GM12878 (cell line): ENCODE data around the gene ERVFRD-1. TPM values are rescaled to one million over a fixed set of nuclear protein-coding genes. Genes with fewer than 3 reads are reported as not detected.

ENCODE experiments used
- ATAC-seq: fragments of 200-7000 bp; cut with Tn5 transposase; 3 replicates; pipeline ENCODE4 v1.9.1; 2020; ENCODE audit warnings: mild to moderate bottlenecking, moderate library complexity
- BruUV-seq: library from RNA; stranded (reverse); fragments of 400-500 nt; replicated peaks from 2 replicates; lab custom pipeline; 2021; lab: Mats Ljungman, UMichigan
- CTCF ChIA-PET: fragments of 300-600 bp; sonication (Branson Sonifier 250); formaldehyde crosslinking; extraction: SDS; loops from one replicate; lab custom pipeline; 2021; ENCODE audit warnings: inconsistent platforms; lab: Yijun Ruan, JAX
- POLR2A ChIA-PET: fragments of 350-600 bp; formaldehyde crosslinking; extraction: SDS; loops from one replicate; lab custom pipeline; 2021; ENCODE audit warnings: inconsistent platforms; lab: Charles Lee
- RAD21 ChIA-PET: fragments of 300-600 bp; sonication (Branson Sonifier 250); formaldehyde crosslinking; loops from one replicate; lab custom pipeline; 2023; ENCODE audit warnings: antibody characterized with exemption; ENCODE audit not compliant: unreplicated experiment; lab: Charles Lee
- SMC1A ChIA-PET: fragments of 300-600 bp; sonication (Branson Sonifier 250); formaldehyde crosslinking; loops from one replicate; lab custom pipeline; 2023; ENCODE audit not compliant: unreplicated experiment, uncharacterized antibody; lab: Charles Lee
- DNase-seq: peaks from one replicate; pipeline ENCODE4 v3.0.0-alpha.2; 2011; ENCODE audit warnings: low read depth, low spot score
- FAIRE-seq: peaks from 3 replicates; lab custom pipeline; 2011; peaks lifted over from hg19 to GRCh38; lab: Jason Lieb, UNC
- H2AFZ ChIP-seq: 2 replicates; pipeline ENCODE4 v1.6.0; 2011; ENCODE audit warnings: low read depth, low read length, control low read depth; ENCODE audit not compliant: control insufficient read depth
- H3K27ac ChIP-seq: 2 replicates; pipeline ENCODE4 v1.5.1; 2011; ENCODE audit warnings: control low read depth; ENCODE audit not compliant: control insufficient read depth, insufficient read depth
- H3K27me3 ChIP-seq, 2 experiments: replicated peaks in 1 of 2; 2 replicates each; pipeline versions ENCODE4 v1.6.0 to v1.6.1; 2011; ENCODE audit warnings: low read length in 1 of 2; ENCODE audit not compliant: control insufficient read depth in 2 of 2, insufficient read depth in 2 of 2
- H3K36me3 ChIP-seq, 2 experiments: 2 replicates each; pipeline ENCODE4 v1.5.1; 2011; ENCODE audit warnings: low read length in 1 of 2; ENCODE audit not compliant: control insufficient read depth in 2 of 2, insufficient read depth in 2 of 2
- H3K4me1 ChIP-seq: 2 replicates; pipeline ENCODE4 v1.6.1; 2011; ENCODE audit warnings: mild to moderate bottlenecking, low read length, moderate library complexity, mixed read lengths; ENCODE audit not compliant: control insufficient read depth, insufficient read depth
- H3K4me2 ChIP-seq: 2 replicates; pipeline ENCODE4 v1.6.0; 2011; ENCODE audit warnings: control low read depth; ENCODE audit not compliant: control insufficient read depth, insufficient read depth
- H3K4me3 ChIP-seq: fragments of 200-600 bp; sonication (generic); 2 replicates; pipeline ENCODE4 v1.5.1; 2016
- H3K79me2 ChIP-seq: 2 replicates; pipeline ENCODE4 v1.6.0; 2011; ENCODE audit warnings: low read length; ENCODE audit not compliant: control insufficient read depth, insufficient read depth
- H3K9ac ChIP-seq: 2 replicates; pipeline ENCODE4 v1.8.0; 2011; ENCODE audit warnings: low read length, control low read depth, mixed read lengths; ENCODE audit not compliant: control insufficient read depth, insufficient read depth
- H3K9me3 ChIP-seq: replicated peaks from 3 replicates; pipeline ENCODE4 v1.5.1; 2011; ENCODE audit warnings: mild to moderate bottlenecking, low read length; ENCODE audit not compliant: control insufficient read depth, insufficient read depth
- H4K20me1 ChIP-seq: 2 replicates; pipeline ENCODE4 v1.6.0; 2011; ENCODE audit not compliant: control insufficient read depth, insufficient read depth
- ATF3 ChIP-seq: IDR thresholded peaks from 2 replicates; pipeline ENCODE4 v1.6.1; 2011; ENCODE audit warnings: low read depth, mild to moderate bottlenecking, low read length, moderate library complexity, borderline replicate concordance; ENCODE audit errors: extremely low read depth
- EED ChIP-seq: sonication (generic); IDR thresholded peaks from 2 replicates; pipeline ENCODE4 v1.6.1; 2016; ENCODE audit warnings: antibody characterized with exemption, low read depth
- JUNB ChIP-seq: IDR thresholded peaks from 2 replicates; pipeline ENCODE4 v1.6.1; 2016; ENCODE audit warnings: antibody characterized with exemption, mild to moderate bottlenecking
- NFYB ChIP-seq: IDR thresholded peaks from 2 replicates; pipeline ENCODE4 v1.6.1; 2011; ENCODE audit warnings: low read depth, mild to moderate bottlenecking, low read length, improper control_type of control experiment, moderate library complexity; ENCODE audit not compliant: insufficient read depth
- RAD51 ChIP-seq: fragments of 450-650 bp; IDR thresholded peaks from 2 replicates; pipeline ENCODE4 v1.6.1; 2016; ENCODE audit warnings: moderate library complexity, mild to moderate bottlenecking, inconsistent platforms
- RBBP5 ChIP-seq: fragments of 200-600 bp; sonication (generic); conservative IDR thresholded peaks from 2 replicates; pipeline ENCODE4 v1.6.1; 2016
- TAF1 ChIP-seq: IDR thresholded peaks from 2 replicates; pipeline ENCODE4 v1.6.1; 2011; ENCODE audit warnings: mild to moderate bottlenecking, low read depth, low read length, borderline replicate concordance
- TBL1XR1 ChIP-seq: IDR thresholded peaks from 2 replicates; pipeline ENCODE4 v1.6.1; 2012; ENCODE audit warnings: low read depth, low read length, improper control_type of control experiment
- TCF7 ChIP-seq: IDR thresholded peaks from 2 replicates; pipeline ENCODE4 v1.6.1; 2014; ENCODE audit warnings: antibody characterized with exemption, borderline replicate concordance
- USF1 ChIP-seq: IDR thresholded peaks from 2 replicates; pipeline ENCODE4 v1.6.1; 2011; ENCODE audit warnings: borderline replicate concordance, low read depth, mild to moderate bottlenecking, moderate library complexity, mixed read lengths, low read length; ENCODE audit not compliant: insufficient read depth; ENCODE audit errors: extremely low read length
- WGBS: methylation state at CpG from one replicate; pipeline ENCODE4 v1.1.6; 2016; ENCODE audit warnings: low lambda C conversion rate; ENCODE audit not compliant: insufficient replicate concordance, insufficient coverage; ENCODE audit errors: missing lambda C conversion rate; 5-methylcytosine and 5-hydroxymethylcytosine counted together
- in situ Hi-C: fragments of 300-500 bp; cut with MboI; formaldehyde crosslinking; loops from 9 replicates; pipeline ENCODE4 v1.14.3; 2018; ENCODE audit warnings: mixed read lengths
- intact Hi-C: fragments of 100-400 bp; cut with micrococcal nuclease; formaldehyde crosslinking; loops from one replicate; pipeline ENCODE4 v1.14.2; 2022; ENCODE audit not compliant: unreplicated experiment
- polyA plus RNA-seq, 11 experiments: library from polyadenylated mRNA; depleted of rRNA in 4 of 11; unstranded in 6 of 11; stranded (reverse) in 5 of 11; fragments of >200 nt; fragmentation: Nextera tagmentation in 4 of 11; fragmentation: Illumina TruSeq in 1 of 11; extraction: Ambion mirVana in 4 of 11; extraction: Trizol in 1 of 11; gene quantifications; 1 replicate in 1 of 11; 2 replicates in 10 of 11; pipeline versions ENCODE4 v1.2.1 to v1.2.3, GENCODE V29; 2011 to 2016; ENCODE audit warnings: inconsistent platforms in 2 of 11, missing spikeins in 2 of 11, low read depth in 1 of 11
- total RNA-seq, 4 experiments: library from RNA; depleted of rRNA in 3 of 4; stranded (reverse); fragments of >200 nt in 3 of 4; fragmentation: Illumina TruSeq in 1 of 4; extraction: Trizol in 1 of 4; gene quantifications; 2 replicates each; pipeline versions ENCODE4 v1.2.1 to v1.2.3, GENCODE V29; 2013 to 2021

The ERVFRD-1 gene
- total and polyA plus RNA-seq, 10 of the 15 experiments (the other 5 are each of a cell fraction or from before 2014, with no cell fraction given) = 0.03 to 0.11 (median 0.07) TPM; not detected in 7

- no peak for FAIRE-seq
- no peak for DNase-seq
- no TSS peak for BruUV-seq
- intact Hi-C loops (no loop called here), in situ Hi-C loops (no loop called here)
- no peak overlapping the region for H3K4me3 ChIP-seq
- 82% methylated on average over 5 of the region's 5 CpGs for WGBS
- no peak overlapping the region for H2AFZ ChIP-seq
- H3K4me1 ChIP-seq = no peaks in the 10 kb centered on the region
- peaks cover 2% of the 10 kb centered on the region for H3K9me3 ChIP-seq
- no peak overlapping the region for H3K9ac ChIP-seq
- TF ChIP-seq NFYB (no peak), TCF7 (no peak), EED (no peak), RBBP5 (no peak), RAD51 (no peak), TAF1 (no peak), TBL1XR1 (no peak), ATF3 (no peak), USF1 (no peak), JUNB (no peak)
- H4K20me1 ChIP-seq = no peaks in the 10 kb centered on the region
- SMC1A ChIA-PET = interaction anchor here (1.5 kb wide), 1 partner anchor 14 kb away, joined by 3 read pairs; no protein-coding TSS in a partner anchor
- RAD21 ChIA-PET = no interaction called here
- POLR2A ChIA-PET = interaction anchor here (0.6 kb wide), 1 partner anchor 45 kb away, joined by 3 read pairs; no protein-coding TSS in a partner anchor
- no peak overlapping the region for H3K4me2 ChIP-seq
- H3K27ac ChIP-seq = no peak overlapping the region
- peaks cover 67% of the 10 kb centered on the region for H3K79me2 ChIP-seq
- CTCF ChIA-PET = interaction anchor here (0.7 kb wide), 1 partner anchor 372 kb away, joined by 3 read pairs; no protein-coding TSS in a partner anchor
- no peak for ATAC-seq
- H3K36me3 ChIP-seq = no peaks in the 10 kb centered on the region; a peak in 1 of 4 replicates
- no peaks in the 10 kb centered on the region for H3K27me3 ChIP-seq
Measured at GRCh38 chr6:11103065-11103464, 8.5 kb downstream of the ERVFRD-1 start.
